GM18498 (cell line): ENCODE results near the gene AP2A1.
"Not testable (repeated sequence)": the region's sequence is repeated elsewhere in the genome, so short reads cannot be mapped to it uniquely, and the experiment has no call there.

Experiments
- ATAC-seq: cut with Tn5 transposase; IDR thresholded peaks from one replicate; pipeline ENCODE4 v1.9.1; 2021; ENCODE audit warnings: mild to moderate bottlenecking, moderate library complexity; ENCODE audit not compliant: unreplicated experiment

AP2A1 gene

DNA sequence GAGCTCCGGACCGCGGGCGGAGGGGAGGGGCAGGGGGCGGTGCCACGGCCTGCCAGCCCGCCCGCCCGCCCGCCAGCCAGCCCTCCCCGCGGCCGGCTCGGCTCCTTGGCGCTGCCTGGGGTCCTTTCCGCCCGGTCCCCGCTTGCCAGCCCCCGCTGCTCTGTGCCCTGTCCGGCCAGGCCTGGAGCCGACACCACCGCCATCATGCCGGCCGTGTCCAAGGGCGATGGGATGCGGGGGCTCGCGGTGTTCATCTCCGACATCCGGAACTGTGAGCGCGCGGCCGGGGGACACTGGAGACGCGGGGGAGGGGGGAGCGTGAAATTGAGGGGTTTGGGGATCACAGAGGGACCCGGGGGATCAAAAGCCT is at the start of gene AP2A1:
Gene AP2A1 (plus strand): TSS at position 72 of the 370 bp plus-strand sequence. CDS start 133 bp downstream, at position 205.
- ATAC-seq: no peak

DNA sequence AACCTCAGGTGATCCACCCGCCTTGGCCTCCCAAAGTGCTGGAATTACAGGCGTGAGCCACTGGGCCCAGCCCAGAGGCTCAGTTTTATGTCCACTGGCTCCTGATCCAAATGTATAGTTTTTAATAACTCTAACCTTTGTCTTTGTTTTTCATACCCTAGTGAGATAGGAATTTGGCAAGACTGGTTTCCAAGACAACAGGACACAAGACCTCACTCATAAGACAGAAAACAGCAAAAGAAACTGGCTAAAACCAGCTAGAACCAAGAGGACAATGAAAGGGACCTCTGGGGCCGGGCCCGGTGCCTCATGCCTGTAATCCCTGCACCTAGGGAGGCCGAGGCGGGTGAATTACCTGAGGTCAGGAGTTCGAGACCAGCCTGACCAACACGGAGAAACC is 48.3 kb upstream of the AP2A1 start:
- ATAC-seq: no peak

DNA sequence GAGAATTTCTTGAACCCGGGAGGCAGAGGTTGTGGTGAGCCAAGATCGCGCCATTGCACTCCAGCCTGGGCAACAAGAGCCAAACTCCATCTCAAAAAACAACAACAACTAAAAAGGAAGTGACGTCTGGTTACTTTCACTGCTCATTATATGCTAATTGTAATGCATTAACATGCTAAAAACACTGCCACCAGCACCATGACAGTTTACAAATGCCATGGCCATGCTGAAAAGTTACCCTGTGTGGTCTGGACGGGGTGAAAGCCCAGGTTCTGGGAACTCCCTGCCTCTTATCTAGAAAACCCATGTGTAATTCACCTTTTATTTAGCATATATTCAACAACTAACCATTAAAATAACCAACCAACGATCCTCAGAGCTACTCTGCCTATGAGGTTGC is 47.8 kb upstream of the AP2A1 start:
- ATAC-seq: no peak

DNA sequence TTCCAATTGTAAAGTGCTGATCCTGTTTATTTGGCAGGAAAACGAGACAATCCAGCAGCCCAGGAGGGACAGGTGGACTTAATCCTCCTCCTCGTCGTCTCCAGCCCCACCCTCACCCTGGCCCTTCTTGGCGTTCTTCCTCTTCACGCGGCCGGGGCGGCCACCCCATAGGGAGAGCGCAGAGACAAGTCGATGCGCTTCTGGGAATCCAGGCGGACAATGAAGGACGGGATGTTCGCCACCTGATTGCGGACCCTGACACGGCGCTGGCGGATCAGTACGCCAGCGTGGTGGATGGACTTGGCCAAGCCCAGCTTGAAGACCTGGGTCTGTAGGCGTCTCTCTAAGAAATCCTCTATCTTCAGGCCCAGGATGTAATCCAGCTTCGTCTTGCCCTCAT is 47.4 kb upstream of the AP2A1 start:
- ATAC-seq: not testable (repeated sequence)

DNA sequence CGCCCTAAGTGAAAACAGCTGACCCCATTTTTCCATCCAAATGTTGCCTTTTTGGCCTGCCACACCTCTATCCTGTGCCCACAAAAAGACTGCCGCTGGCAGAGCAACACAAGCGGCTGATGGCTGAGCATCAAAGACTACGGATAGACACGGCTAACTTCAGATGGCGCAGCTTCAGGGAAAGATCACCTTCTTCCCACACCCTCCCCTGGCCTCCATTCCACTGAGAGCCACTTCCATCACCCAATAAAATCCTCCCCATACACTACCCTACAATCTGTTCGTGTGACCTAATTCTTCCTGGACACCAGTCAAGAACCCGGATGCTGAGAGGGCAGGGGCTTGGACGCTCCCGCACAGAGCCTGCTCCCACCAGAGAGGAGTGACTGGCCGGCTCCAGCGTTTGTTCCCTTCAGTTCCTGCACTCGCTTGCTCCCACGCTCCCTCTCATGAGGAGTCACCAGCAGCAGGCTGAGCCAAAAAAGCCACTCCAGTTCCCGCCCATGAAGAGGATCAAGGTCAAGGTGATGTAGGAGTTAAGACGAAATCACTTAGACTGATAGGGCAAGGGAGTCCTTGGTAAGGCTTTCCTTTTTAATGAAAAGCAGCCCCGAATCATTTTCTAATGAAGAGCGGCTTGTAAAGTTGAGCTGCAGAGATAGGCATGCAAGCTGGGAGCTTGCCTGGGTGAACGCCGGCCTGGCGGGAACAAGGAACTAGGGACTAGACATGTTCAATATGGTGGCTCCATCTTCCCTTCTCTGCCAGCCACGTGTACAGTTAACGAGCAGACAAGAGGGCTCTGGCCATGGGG is 39.4 kb upstream of the AP2A1 start:
- no peak for ATAC-seq

DNA sequence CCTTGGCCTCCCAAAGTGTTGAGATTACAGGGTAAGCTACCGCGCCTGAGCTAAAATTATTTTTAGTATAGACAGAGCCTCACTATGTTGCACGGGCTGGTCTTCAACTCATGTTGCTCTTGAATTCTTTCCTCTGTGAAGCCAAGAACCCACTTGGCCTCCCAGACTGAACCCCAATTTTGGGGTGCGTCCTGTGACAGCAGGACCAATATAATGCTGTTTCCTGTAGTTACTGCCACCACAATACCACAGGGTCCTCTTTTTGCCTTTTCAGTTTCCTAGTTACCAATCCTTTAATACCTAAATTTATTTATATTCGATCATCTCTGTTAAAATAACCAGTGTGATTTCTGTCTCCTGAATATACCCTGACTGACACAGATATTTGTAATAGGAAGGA is 36.6 kb upstream of the AP2A1 start:
- no peak for ATAC-seq

DNA sequence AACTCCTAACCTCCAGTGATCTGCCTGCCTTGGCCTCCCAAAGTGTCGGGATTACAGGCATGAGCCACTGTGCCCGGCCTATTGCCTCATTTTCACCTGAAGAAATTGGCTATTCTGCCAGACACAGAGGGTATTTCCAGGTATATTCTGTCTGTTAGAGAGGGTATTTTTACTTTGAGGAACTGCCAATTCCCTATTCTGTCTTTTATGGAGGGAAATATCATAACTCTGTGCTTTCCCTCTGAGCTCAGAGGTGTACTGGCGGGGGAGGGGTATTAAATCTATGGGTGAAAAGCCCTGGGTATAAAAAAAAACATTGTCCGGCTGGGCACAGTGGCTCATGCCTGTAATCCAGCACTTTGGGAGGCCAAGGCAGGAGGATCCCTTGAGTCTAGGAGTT is 28.5 kb upstream of the AP2A1 start:
- no peak for ATAC-seq

DNA sequence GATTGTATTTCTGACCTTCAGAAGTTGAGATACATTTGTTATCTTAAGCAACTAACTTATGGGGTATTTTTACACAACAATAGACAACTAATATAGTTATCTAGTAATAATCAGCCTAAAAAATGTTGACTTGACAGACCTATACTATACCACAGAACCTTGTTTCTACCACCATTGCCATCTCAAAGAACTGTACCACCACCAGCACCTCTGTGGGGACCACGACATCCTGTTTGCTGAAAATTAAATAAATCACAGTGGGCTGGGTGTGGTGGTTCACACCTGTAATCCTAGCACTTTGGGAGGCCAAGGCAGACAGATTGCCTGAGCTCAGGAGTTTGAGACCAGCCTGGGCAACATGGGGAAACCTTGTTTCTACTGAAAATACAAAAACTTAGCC is 27.7 kb upstream of the AP2A1 start:
- ATAC-seq: no peak

DNA sequence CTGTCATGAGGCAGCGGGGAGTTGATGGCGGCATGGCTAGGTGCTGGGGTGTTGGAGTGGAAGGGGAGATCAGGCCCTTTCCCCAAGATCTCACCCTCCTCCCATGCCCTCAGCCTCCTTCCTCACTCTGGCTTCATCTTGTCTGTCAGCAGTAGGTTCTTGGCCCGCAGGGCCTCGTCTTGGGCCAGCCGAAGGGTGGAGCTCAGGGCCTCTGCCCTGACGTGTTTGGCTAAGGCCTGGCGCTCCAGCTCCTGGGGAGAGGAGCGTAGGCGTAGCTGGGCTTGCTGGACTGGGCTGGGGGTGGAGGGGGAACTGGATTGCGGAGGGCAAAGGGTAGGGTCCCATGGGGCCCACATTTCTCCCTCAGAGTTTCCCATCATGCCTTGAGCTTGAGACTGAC is 26.9 kb upstream of the AP2A1 start:
- ATAC-seq: no peak

DNA sequence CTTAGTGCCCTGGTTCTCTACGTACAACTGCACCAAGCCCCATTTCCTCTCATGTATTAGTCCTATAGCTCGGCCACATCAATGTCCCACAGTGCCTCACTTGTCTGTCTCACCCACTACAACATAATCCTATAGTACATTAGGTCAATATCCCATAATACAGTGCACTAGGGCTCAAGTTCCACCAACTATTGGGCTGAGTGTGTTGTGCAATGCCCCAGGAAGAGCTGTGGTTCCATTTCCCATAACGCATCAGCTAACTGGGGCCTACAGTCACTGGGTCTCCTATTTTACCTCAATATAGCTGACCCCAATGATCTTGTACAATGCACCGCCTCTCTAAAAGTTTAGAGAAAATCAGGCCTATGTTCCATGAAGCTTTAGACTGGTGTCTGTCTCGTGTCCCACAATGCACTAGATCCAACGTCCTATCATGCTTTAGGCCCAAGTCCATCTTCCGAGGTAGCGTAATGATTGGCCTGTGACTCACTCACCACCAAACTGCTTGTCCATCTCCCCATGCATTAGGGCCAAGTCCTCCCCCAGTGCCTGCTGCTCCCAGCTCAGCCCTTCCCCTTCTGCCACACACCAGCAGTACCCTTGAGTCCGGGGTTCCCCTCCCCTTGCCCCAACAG is 25.5 kb upstream of the AP2A1 start:
- ATAC-seq: no peak

DNA sequence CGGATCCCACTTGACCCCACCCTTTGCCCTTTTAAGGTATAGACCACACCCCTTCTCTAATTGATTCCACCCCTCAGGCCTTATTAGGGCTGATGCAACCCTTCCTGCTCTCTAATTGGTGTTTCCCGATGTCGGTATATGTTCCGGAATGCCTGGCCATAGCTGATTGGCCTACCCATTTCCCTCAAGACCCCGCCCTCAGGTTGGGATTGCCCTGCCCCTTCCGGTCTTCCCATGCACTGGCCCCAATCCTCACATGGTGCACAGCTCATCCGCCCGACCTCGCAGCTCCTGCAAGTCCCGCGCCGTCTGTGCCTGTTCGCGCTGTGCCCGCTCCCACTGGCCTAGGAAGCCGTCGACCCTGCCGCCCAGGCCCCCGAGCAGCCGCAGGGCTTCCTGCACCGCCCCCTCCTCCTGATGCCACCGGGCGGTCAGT is 21.8 kb upstream of the AP2A1 start:
- ATAC-seq: no peak

DNA sequence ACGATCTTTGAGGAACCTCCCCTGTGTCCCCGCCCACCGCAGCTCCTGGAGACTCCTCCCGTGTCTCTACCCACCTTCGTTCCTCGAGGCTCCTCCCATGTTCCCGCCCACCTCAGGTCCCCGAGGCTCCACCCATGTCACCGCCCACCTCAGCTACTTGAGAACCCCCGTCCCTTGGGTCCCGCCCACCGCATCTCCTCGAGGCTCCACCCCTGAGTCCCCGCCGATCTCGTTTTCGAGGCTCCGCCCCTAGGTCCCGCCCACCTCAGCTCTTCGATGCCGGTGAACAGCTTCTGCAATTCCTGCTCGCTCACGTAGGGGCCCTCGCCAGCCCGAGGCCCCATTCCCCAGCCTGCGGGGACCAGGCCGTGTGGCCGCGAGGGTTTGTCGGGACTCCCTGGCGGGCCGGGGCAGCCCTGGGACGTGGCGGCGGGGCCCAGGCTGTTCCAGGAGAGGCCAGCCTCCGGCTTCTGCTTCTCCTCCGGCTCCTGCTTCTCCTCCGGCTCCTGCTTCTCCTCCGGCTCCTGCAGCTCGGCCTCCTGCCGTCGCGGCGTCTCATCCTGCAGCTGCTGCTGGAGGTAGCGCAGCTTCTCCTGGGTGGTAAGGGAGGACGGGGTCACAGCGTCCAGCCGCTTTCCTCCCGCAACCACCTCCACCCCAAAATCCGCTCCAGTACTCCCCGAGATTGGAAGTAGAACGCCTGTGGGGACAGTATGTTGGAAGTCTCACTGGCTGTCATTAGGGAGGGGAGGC is 20.4 kb upstream of the AP2A1 start:
- no peak for ATAC-seq

DNA sequence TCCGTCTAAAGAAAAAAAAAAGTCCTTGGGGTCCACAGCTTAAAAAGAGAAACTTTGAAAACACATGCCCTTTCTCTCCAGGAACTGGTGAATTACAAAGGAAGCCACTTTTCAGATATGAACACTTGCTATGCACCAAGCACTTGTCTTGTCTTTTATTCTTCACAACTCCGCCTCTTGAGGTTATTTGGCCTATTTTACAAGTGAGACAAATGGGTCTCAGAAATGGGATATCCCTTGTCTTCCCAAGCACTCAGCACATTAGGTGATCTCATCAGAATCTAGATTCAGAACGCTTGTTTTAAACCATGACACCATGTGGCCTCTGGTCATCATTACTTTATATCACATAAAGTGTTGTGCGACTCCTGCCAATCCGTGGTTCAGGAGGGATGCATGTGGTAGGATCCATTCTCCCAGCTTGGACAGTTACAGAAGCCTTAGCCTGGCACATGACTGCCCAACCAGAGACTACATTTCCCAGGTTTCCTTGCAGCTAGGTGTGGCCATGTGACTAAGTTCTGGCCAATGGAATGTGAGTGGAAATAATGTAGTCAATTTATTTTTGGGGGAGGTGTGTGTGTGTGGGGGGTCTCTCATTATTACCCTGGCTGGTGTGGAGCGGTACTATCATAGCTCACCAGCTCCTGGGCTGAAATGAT is 17.6 kb upstream of the AP2A1 start:
- no peak for ATAC-seq

DNA sequence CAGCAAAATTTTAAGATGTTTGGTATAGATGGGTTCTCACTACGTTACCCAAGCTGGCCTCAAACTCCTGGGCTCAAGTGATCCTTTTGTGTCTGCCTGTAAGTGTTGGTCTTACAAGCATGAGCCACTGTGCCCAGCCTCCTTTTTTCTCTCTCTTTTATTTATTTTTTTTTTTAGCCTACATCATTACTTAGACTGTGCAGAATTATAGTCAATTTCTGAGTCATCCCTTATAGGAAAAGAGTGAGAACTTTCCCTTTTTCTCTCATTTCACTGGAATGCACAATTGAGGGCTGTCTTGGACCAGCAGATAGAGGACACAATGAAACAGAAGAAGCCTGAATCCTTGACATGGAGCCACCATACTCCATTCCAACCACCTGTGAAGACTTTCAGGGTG is 17.0 kb upstream of the AP2A1 start:
- ATAC-seq: no peak

DNA sequence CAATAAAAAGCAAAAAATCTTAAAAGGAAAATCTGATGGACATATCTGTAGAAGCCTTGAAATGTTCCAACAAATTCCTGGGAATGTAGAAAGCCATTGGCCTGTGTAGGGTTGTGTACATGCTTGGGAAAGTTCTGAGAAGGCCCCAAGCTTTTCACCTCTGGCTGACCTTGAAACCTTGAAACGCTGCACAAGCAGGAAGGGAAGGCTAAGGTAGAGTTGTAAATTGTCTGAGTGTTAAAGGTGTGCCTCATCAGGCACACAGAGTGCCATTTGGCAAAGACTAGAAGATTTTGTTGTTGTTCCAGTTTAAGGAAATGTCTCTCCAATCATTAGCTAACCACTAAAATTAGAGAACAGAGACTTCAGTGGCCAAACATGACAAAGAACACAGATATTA is 14.1 kb upstream of the AP2A1 start:
- ATAC-seq: no peak

DNA sequence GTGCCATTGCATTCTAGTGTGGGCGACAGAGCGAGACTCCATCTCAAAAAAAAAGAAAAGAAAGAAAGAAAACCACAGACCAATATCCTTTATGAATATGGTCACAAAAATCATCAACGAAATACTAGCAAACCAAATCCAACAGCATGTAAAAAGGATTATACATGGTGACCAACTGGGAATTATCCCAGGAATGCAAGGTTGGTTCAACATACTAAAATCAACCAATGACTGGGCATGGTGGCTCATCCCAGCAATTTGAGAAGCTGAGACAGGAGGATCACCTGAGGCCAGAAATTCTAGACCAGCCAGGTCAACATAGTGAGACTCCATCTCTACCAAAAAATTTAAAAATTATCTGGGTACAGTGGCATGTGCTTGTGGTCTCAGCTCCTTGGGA is 10.8 kb upstream of the AP2A1 start:
- no peak for ATAC-seq

DNA sequence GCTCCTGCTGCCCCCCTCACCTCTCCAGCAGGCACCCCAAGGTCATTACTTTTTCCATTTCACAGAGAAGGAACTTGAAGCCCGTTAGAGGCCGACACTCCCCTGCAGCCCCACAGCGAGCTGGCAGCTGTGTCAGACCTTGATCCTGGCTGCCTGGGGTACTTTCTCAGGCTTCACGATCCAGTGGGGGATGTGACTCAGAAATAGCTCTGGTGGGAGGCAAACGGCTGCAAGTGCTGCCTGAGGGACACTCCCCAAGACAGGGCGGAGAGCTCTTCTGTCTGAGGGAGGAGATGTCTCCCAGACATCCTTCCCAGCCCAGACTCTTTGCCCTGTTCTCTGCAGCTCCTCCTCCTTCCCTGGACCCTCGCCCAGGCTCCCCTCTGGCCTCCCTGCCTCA is 8.5 kb upstream of the AP2A1 start:
- no peak for ATAC-seq

DNA sequence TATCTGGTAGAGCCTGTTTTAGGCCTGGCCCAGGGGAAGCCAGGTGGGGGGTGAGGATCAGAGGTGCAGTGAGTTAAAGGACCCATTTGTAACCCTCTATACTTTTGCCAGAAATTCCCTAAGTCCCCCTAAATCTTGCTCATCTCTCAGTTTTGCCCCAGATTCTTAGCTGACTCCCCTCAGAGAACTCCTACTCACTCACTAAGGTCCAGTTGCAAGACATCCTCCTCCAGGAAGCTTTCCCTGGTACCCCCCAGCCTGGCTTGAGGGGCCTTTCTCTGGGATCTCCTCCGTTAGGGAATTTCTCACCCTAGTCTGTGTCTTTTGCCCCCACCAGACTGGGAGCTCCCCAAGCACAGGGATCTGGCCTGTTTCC is 5.6 kb upstream of the AP2A1 start:
- no peak for ATAC-seq

DNA sequence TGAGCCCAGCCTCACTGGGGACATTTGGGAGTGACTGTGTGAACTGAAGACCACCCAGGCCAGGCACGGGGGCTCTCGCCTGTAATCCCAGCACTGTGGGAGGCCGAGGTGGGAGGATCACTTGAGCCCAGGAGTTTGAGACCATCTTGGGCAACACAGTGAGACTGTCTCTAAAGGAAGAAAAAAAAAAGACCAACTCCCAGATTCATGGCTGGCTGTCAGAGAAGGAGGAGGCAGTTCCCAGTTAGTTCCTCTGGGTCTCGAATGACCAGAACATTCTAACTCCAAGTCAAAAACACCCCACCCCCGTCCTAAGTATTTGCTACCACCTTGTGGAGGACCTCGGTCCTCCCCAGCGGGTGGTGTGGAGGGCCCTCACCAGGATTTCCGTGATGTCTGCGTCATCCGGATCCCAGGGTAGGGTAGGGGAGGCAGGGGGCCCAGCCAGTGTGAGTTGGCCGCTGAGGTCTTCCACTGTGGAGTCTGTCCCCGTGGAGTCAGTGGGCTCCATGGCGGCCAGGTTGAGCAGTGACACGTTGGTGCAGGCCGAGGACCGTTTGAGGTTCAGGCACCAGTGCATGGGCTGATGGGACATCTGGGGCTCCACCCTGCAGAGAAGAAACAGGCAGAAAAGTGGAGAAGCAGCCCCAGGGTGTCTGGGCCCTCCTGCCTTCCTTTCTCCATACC is 5.0 kb upstream of the AP2A1 start:
- no peak for ATAC-seq

DNA sequence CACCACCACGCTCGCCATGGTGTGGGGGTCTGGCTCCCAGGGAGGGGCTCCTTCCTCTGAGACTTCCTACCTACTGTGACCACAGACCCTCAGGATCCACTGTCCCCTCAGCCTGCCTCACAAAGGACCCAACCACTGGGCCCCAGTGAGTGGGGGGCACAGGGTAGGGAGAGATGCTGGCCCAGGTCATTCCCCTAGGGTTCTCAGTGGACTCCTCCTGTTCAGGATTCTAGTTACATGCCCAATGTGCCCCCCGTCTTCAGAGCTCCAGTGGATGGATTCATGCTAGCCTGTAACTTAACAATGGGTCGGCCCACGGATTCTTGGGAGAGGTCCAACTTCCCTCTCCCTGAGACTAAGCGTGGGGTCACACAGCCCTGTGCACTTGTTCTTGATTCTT is 3.6 kb upstream of the AP2A1 start, which contains the start of gene TSKS:
Gene TSKS (minus strand): TSS at position 77 of the 400 bp plus-strand sequence. CDS start 59 bp downstream, at position 18.
- ATAC-seq: no peak

DNA sequence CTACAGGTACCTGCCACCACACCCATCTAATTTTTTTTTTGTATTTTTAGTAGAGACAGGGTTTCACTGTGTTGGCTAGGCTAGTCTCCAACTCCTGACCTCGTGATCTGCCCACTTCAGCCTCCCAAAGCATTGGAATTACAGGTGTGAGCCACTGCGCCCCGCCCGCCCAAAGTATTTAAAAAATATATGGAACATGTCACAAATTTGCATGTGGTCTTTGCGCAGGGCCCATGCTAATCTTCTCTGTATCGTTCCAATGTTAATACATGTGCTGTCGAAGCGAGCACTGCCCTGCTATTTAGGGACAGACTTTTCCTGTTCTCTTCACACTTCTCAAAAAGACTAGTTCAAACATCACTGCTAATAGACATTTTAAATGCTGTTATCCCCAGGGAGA is 2.5 kb upstream of the AP2A1 start:
- no peak for ATAC-seq
